CD4-positive, alpha-beta memory T cell (primary cell): ENCODE measurements around the gene FAT4. TPM values are rescaled to one million over a fixed set of nuclear protein-coding genes. Genes with fewer than 3 reads are reported as not detected.
A peak's percentile ranks its signal among the peaks of the same experiment; 100 is the strongest.

Experiments used
- CTCF ChIA-PET: fragments of 350-600 bp; sonication (Branson Sonifier 250); formaldehyde crosslinking; loops from one replicate; lab custom pipeline; 2021; ENCODE audit warnings: inconsistent platforms; ENCODE audit not compliant: partially characterized antibody; lab: Charles Lee
- POLR2A ChIA-PET: fragments of 350-600 bp; sonication (Branson Sonifier 250); formaldehyde crosslinking; loops from one replicate; lab custom pipeline; 2021; ENCODE audit not compliant: partially characterized antibody; lab: Charles Lee
- DNase-seq, 5 donors: peaks; one replicate each; pipeline versions ENCODE4 v3.0.0 to v3.0.0-alpha.2; 2020 to 2022; ENCODE audit warnings: mixed read lengths in 1 of 5
- H3K27ac ChIP-seq: one replicate; pipeline ENCODE4 v1.7.0; 2013; ENCODE audit warnings: low read depth, low read length
- H3K27me3 ChIP-seq: 2 replicates; pipeline ENCODE4 v1.7.0; 2013; ENCODE audit warnings: mild to moderate bottlenecking, low read length, moderate library complexity; ENCODE audit not compliant: insufficient read depth
- H3K36me3 ChIP-seq: 2 replicates; pipeline ENCODE4 v1.7.0; 2013; ENCODE audit warnings: mild to moderate bottlenecking, low read length, moderate library complexity; ENCODE audit not compliant: insufficient read depth
- H3K4me1 ChIP-seq: 2 replicates; pipeline ENCODE4 v1.7.0; 2013; ENCODE audit warnings: mild to moderate bottlenecking, low read length, moderate library complexity; ENCODE audit not compliant: insufficient read depth
- H3K4me3 ChIP-seq, 2 donors: one replicate each; pipeline ENCODE4 v1.7.0; 2013; ENCODE audit warnings: low read length in 2 of 2, mild to moderate bottlenecking in 1 of 2
- H3K9me3 ChIP-seq, 2 donors: one replicate each; pipeline ENCODE4 v1.7.0; 2013; ENCODE audit warnings: low read length in 2 of 2, control low read depth in 1 of 2; ENCODE audit not compliant: control insufficient read depth in 1 of 2
- H3K27ac Mint-ChIP-seq, 7 donors: one replicate each; pipeline ENCODE4 v1.8.0; 2020 to 2021; ENCODE audit warnings: mixed read lengths in 7 of 7, mild to moderate bottlenecking in 6 of 7, inconsistent platforms in 3 of 7, moderate library complexity in 3 of 7
- H3K27me3 Mint-ChIP-seq, 2 donors: one replicate each; pipeline ENCODE4 v1.8.0; 2020 to 2021; ENCODE audit warnings: mixed read lengths in 2 of 2
- H3K36me3 Mint-ChIP-seq, 2 donors: one replicate each; pipeline ENCODE4 v1.8.0; 2020 to 2021; ENCODE audit warnings: mixed read lengths in 2 of 2, inconsistent platforms in 1 of 2, mild to moderate bottlenecking in 1 of 2
- H3K4me1 Mint-ChIP-seq, 4 donors: one replicate each; pipeline ENCODE4 v1.8.0; 2020 to 2021; ENCODE audit warnings: mixed read lengths in 4 of 4, mild to moderate bottlenecking in 1 of 4
- H3K4me3 Mint-ChIP-seq, 8 donors: one replicate each; pipeline ENCODE4 v1.8.0; 2020 to 2021; ENCODE audit warnings: mixed read lengths in 8 of 8, mild to moderate bottlenecking in 7 of 8, moderate library complexity in 6 of 8, inconsistent platforms in 3 of 8
- H3K9me3 Mint-ChIP-seq, 8 donors: one replicate each; pipeline ENCODE4 v1.8.0; 2020 to 2021; ENCODE audit warnings: mixed read lengths in 8 of 8, mild to moderate bottlenecking in 5 of 8, inconsistent platforms in 3 of 8, moderate library complexity in 1 of 8
- intact Hi-C: fragments of 100-400 bp; cut with micrococcal nuclease; formaldehyde crosslinking; loops from one replicate; pipeline ENCODE4 v1.15.1; 2023
- polyA plus RNA-seq, 2 donors: library from polyadenylated mRNA; unstranded; fragments of 300-500 nt; fragmentation: Illumina TruSeq; gene quantifications; one replicate each; pipeline ENCODE4 v1.2.3, GENCODE V29; 2021
- total RNA-seq, 2 experiments: library from RNA; stranded (reverse); gene quantifications; one replicate each; pipeline ENCODE4 v1.2.3, GENCODE V29; 2021

FAT4 gene
- total and polyA plus RNA-seq, 4 experiments from 2014 or later: not detected

DNA sequence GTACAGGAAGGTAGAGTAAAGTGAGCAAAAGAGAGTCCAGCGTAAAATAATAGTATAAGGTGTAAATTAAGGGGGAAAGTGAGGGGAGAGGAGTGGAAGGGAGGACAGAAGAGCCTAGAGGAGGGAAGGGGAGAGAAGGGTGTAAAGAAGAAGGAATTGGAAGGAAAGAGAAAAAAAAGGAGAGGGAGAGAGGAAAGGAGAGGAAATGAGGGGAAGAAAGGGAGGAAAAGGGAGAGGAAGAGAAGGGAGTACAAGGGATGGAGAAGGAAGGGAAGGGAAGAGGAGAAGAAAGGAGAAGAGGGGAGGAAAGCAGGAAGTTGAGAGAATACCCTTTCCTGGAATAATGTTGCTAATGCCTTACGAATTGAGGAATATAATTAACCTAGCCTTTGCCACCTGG, 3.3 kb upstream of the FAT4 start:
- Histone ChIP-seq H3K27me3 (no peaks in the 10 kb centered on the region), H3K27ac (no peak overlapping the region), H3K4me1 (peaks cover 17% of the 10 kb centered on the region), H3K36me3 (no peaks in the 10 kb centered on the region), H3K9me3 (no peaks in the 10 kb centered on the region), H3K4me3 (no peak overlapping the region)
- Mint-ChIP-seq H3K9me3 (no peaks in the 10 kb centered on the region), H3K4me1 (peaks cover 9 to 25% (median 14%) of the 10 kb centered on the region in 4 donors), H3K27ac (no peak overlapping the region), H3K4me3 (peak overlapping the region in 1 of 8 donors; percentile 21), H3K36me3 (peaks cover 0 to 2% of the 10 kb centered on the region in 2 donors), H3K27me3 (peaks cover 20 to 25% of the 10 kb centered on the region in 2 donors)
- ChIA-PET POLR2A (no interaction called here), CTCF (no interaction called here)
- no peak for DNase-seq
- intact Hi-C loops: no loop called here

DNA sequence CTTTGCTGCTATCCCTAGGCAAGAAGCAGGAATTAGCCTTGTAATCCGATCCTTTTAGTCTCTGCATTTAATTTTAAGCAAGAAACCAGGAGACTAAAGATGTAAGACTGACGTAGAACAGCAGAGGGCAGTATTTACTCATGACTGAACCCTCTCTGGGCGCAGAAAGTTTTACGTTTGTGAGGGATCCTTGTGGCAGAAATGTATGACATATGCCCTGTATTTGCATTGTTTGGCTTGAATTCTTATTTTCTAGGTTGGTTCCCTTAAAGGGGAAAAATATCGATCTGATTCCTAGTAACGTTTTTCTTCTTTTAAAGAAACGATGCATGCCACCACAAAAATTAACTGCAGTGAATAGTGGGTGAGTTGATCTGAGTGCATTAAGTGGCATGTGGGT, 1.3 kb upstream of the FAT4 start:
- Histone ChIP-seq H3K27me3 (peaks cover 4% of the 10 kb centered on the region), H3K9me3 (no peaks in the 10 kb centered on the region), H3K36me3 (no peaks in the 10 kb centered on the region), H3K27ac (no peak overlapping the region), H3K4me3 (no peak overlapping the region), H3K4me1 (peaks cover 17% of the 10 kb centered on the region)
- intact Hi-C loops: no loop called here
- ChIA-PET CTCF (interaction anchor here (1.1 kb wide), 1 partner anchor 13 kb away, joined by 3 read pairs; no protein-coding TSS in a partner anchor), POLR2A (no interaction called here)
- H3K27me3 Mint-ChIP-seq: peaks cover 39 to 40% of the 10 kb centered on the region in 2 donors
- H3K9me3 Mint-ChIP-seq: peaks cover 0 to 3% (median 0%) of the 10 kb centered on the region in 8 donors
- peaks cover 9 to 40% (median 25%) of the 10 kb centered on the region in 4 donors for H3K4me1 Mint-ChIP-seq
- H3K4me3 Mint-ChIP-seq: peak overlapping the region in 6 of 8 donors; percentile 40 to 66 (median 47)
- no peak overlapping the region for H3K27ac Mint-ChIP-seq
- H3K36me3 Mint-ChIP-seq: peaks cover 0 to 2% of the 10 kb centered on the region in 2 donors
- peak in 4 of 5 donors; percentile 18 to 28 (median 23) for DNase-seq

DNA sequence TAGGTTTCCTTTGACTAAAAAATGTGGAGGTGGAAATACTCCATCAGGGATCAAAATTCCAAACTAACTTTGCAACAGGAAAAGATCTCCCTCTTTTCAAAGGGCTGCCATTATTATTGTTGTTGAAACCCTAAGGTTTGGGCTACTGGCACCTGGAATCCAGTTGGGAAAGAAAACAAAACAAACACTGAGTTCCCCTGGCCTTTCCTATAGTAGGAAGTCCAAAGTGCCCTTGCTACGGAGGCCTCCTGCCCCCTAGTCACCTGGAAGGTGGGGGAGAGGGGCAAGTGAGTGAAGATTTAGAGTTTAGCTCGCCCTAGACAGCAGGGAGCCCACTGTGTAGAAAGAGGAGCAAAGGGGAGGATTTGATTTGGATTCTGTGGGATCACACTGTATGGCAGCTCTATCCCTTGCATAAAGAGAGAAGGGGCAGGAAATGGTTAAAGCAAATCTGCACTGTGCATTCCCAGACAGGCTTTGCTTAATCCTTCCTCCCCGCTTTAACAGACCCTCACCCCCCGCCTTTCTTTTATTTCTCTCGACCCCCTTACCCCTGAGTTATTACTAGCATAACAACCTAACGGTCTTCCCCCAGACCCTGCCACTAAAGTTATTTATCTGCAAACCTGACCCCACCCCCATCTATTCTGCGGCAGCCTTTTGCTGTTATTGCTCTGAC, 627 bp upstream of the FAT4 start:
- ChIA-PET CTCF (interaction anchor here (1.1 kb wide), 1 partner anchor 12 kb away, joined by 3 read pairs; no protein-coding TSS in a partner anchor), POLR2A (no interaction called here)
- peaks cover 45% of the 10 kb centered on the region in 2 donors for H3K27me3 Mint-ChIP-seq
- intact Hi-C loops: no loop called here
- no peak for DNase-seq
- Histone ChIP-seq H3K27ac (no peak overlapping the region), H3K9me3 (no peaks in the 10 kb centered on the region), H3K36me3 (no peaks in the 10 kb centered on the region), H3K4me3 (peak overlapping the region in 1 of 2 donors; percentile 45), H3K27me3 (peaks cover 4% of the 10 kb centered on the region), H3K4me1 (peaks cover 17% of the 10 kb centered on the region)
- H3K27ac Mint-ChIP-seq: no peak overlapping the region
- H3K9me3 Mint-ChIP-seq: peaks cover 0 to 7% (median 0%) of the 10 kb centered on the region in 8 donors
- H3K36me3 Mint-ChIP-seq: peaks cover 0 to 2% of the 10 kb centered on the region in 2 donors
- H3K4me1 Mint-ChIP-seq: peaks cover 9 to 41% (median 25%) of the 10 kb centered on the region in 4 donors
- H3K4me3 Mint-ChIP-seq: peak overlapping the region; percentile 76 to 89 (median 81)

DNA sequence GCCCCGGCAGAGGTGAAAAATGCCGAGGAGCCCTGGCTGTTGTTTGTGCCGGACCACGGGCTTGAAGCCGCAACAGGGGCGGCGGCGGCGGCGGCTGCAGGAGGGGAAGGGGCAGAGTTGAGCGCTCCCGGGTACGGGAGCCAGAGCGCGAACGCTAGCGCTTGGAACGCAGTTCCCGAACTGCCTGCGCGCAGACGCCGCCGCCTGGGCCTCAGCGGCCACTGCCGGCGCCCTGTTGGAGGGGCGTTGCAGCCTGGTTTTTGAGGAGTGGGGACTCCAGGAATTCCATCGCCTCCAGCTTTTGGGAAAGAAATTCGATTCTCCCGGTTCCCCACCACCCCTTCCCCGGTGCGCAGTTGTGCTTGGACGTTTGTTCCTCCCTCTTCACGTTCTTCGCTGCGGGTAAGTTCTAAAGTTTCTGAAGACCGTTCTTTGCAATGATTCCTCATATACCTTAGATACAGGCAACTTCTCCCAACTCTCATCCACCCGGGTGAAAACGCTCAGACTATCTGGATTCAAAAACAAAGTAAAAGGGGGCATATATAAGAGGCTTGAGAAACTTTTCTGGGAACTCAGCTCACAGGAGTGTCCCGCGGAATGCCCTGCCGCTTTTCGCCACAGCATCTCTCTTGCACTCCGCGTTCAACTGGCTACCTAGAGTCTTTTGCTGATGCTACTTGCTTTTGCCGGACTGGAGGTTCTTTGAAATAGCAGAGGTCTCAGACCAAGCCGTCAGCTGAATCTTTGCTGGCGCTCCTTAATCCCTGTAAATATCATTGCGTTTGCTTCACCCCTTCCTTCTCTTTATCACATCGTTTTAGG, 1.0 kb downstream of the FAT4 start:
- Mint-ChIP-seq H3K4me1 (peaks cover 9 to 41% (median 25%) of the 10 kb centered on the region in 4 donors), H3K27ac (peak overlapping the region in 3 of 7 donors; percentile 14 to 62 (median 42)), H3K36me3 (peaks cover 0 to 2% of the 10 kb centered on the region in 2 donors)

DNA sequence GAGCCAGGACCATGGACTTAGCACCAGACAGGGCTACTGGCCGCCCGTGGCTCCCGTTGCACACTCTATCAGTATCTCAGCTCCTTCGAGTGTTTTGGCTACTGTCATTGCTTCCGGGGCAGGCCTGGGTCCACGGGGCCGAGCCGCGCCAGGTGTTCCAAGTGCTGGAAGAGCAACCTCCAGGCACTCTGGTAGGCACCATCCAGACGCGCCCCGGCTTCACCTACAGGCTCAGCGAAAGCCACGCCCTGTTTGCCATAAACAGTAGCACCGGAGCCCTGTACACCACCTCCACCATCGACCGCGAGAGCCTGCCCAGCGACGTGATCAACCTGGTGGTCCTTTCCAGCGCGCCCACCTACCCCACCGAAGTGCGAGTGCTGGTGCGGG, 1.6 kb downstream of the FAT4 start:
- H3K27me3 Mint-ChIP-seq: peaks cover 47 to 48% of the 10 kb centered on the region in 2 donors
- peak overlapping the region; percentile 76 to 89 (median 81) for H3K4me3 Mint-ChIP-seq
- H3K9me3 Mint-ChIP-seq: peaks cover 0 to 7% (median 0%) of the 10 kb centered on the region in 8 donors
- DNase-seq: no peak
- H3K27ac Mint-ChIP-seq: peak overlapping the region in 3 of 7 donors; percentile 14 to 62 (median 42)
- peaks cover 9 to 41% (median 25%) of the 10 kb centered on the region in 4 donors for H3K4me1 Mint-ChIP-seq
- CTCF ChIA-PET: no interaction called here
- POLR2A ChIA-PET: no interaction called here
- peaks cover 4% of the 10 kb centered on the region for H3K27me3 ChIP-seq
- no peak overlapping the region for H3K27ac ChIP-seq
- peaks cover 17% of the 10 kb centered on the region for H3K4me1 ChIP-seq
- intact Hi-C loops: no loop called here
- no peaks in the 10 kb centered on the region for H3K36me3 ChIP-seq
- H3K36me3 Mint-ChIP-seq: peaks cover 0 to 2% of the 10 kb centered on the region in 2 donors
- no peak overlapping the region for H3K4me3 ChIP-seq
- H3K9me3 ChIP-seq: no peaks in the 10 kb centered on the region

More for the DNA sequence above, 1.0 kb downstream of the FAT4 start:
- peaks cover 4% of the 10 kb centered on the region for H3K27me3 ChIP-seq
- ChIA-PET CTCF (no interaction called here), POLR2A (no interaction called here)
- no peaks in the 10 kb centered on the region for H3K9me3 ChIP-seq
- peaks cover 0 to 7% (median 0%) of the 10 kb centered on the region in 8 donors for H3K9me3 Mint-ChIP-seq
- intact Hi-C loops: no loop called here
- H3K4me1 ChIP-seq: peaks cover 17% of the 10 kb centered on the region
- DNase-seq: no peak
- no peaks in the 10 kb centered on the region for H3K36me3 ChIP-seq
- H3K4me3 ChIP-seq: peak overlapping the region in 1 of 2 donors; percentile 45
- H3K27me3 Mint-ChIP-seq: peaks cover 47 to 50% of the 10 kb centered on the region in 2 donors
- no peak overlapping the region for H3K27ac ChIP-seq
- H3K4me3 Mint-ChIP-seq: peak overlapping the region; percentile 76 to 89 (median 81)

DNA sequence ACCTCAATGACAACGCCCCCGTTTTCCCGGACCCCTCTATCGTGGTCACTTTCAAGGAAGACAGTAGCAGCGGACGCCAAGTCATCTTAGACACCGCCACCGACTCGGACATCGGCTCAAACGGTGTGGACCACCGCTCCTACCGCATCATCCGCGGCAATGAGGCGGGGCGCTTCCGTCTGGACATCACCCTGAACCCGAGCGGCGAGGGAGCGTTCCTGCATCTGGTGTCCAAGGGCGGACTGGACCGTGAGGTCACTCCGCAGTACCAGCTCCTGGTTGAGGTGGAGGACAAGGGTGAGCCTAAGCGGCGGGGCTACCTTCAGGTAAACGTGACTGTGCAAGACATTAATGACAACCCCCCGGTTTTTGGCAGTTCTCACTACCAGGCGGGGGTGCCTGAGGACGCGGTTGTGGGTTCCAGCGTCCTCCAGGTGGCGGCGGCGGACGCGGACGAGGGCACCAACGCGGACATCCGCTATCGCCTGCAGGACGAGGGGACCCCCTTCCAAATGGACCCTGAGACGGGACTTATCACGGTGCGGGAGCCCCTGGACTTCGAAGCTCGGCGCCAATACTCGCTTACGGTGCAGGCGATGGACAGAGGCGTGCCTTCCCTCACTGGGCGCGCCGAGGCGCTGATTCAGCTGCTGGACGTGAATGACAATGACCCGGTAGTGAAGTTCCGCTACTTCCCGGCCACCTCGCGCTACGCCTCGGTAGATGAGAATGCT, 2.2 kb downstream of the FAT4 start:
- no peak overlapping the region for H3K27ac Mint-ChIP-seq
- H3K4me1 Mint-ChIP-seq: peaks cover 9 to 41% (median 25%) of the 10 kb centered on the region in 4 donors
- peaks cover 0 to 7% (median 0%) of the 10 kb centered on the region in 8 donors for H3K9me3 Mint-ChIP-seq
- CTCF ChIA-PET: no interaction called here
- peak overlapping the region in 7 of 8 donors; percentile 64 to 89 (median 80) for H3K4me3 Mint-ChIP-seq
- POLR2A ChIA-PET: no interaction called here
- DNase-seq: no peak
- peaks cover 47% of the 10 kb centered on the region in 2 donors for H3K27me3 Mint-ChIP-seq
- Histone ChIP-seq H3K4me3 (no peak overlapping the region), H3K36me3 (no peaks in the 10 kb centered on the region), H3K9me3 (no peaks in the 10 kb centered on the region), H3K27ac (no peak overlapping the region), H3K4me1 (peaks cover 17% of the 10 kb centered on the region), H3K27me3 (peaks cover 4% of the 10 kb centered on the region)
- peaks cover 0 to 2% of the 10 kb centered on the region in 2 donors for H3K36me3 Mint-ChIP-seq
- intact Hi-C loops: no loop called here
